Astrocyte (in vitro differentiated cells and primary cell): ENCODE measurements around the gene TSPAN4. TPM values are rescaled to one million over a fixed set of nuclear protein-coding genes. Genes with fewer than 3 reads are reported as not detected.

Experiments used
- DNase-seq: peaks from one replicate; pipeline ENCODE4 v3.0.0-alpha.2; 2010; ENCODE audit warnings: low read depth
- FAIRE-seq: peaks from 2 replicates; lab custom pipeline; 2011; peaks lifted over from hg19 to GRCh38; lab: Jason Lieb, UNC
- H2AFZ ChIP-seq: 2 replicates; pipeline ENCODE4 v1.6.0; 2012; ENCODE audit warnings: low read depth, low read length, inconsistent platforms
- H3K27ac ChIP-seq: 2 replicates; pipeline ENCODE4 v1.5.1; 2011; ENCODE audit warnings: low read depth, low read length, inconsistent platforms
- H3K27me3 ChIP-seq: 2 replicates; pipeline ENCODE4 v1.6.0; 2011; ENCODE audit warnings: low read length, inconsistent platforms; ENCODE audit not compliant: insufficient read depth
- H3K36me3 ChIP-seq: 2 replicates; pipeline ENCODE4 v1.5.1; 2011; ENCODE audit warnings: low read length, inconsistent platforms; ENCODE audit not compliant: insufficient read depth
- H3K4me1 ChIP-seq: 2 replicates; pipeline ENCODE4 v1.5.1; 2011; ENCODE audit warnings: low read length, inconsistent platforms; ENCODE audit not compliant: insufficient read depth
- H3K4me2 ChIP-seq: 2 replicates; pipeline ENCODE4 v1.6.0; 2012; ENCODE audit warnings: low read length, inconsistent platforms
- H3K4me3 ChIP-seq: 2 replicates; pipeline ENCODE4 v1.5.1; 2011; ENCODE audit warnings: low read depth, mild to moderate bottlenecking, low read length, inconsistent platforms; ENCODE audit not compliant: insufficient read depth
- H3K79me2 ChIP-seq: 2 replicates; pipeline ENCODE4 v1.6.0; 2012; ENCODE audit warnings: mild to moderate bottlenecking, low read length, inconsistent platforms; ENCODE audit not compliant: insufficient read depth
- H3K9ac ChIP-seq: 2 replicates; pipeline ENCODE4 v1.6.0; 2012; ENCODE audit warnings: mild to moderate bottlenecking, low read length, inconsistent platforms
- H3K9me3 ChIP-seq: 2 replicates; pipeline ENCODE4 v1.5.1; 2012; ENCODE audit warnings: low read depth, mild to moderate bottlenecking, low read length, inconsistent platforms; ENCODE audit not compliant: insufficient read depth
- H4K20me1 ChIP-seq: 2 replicates; pipeline ENCODE4 v1.6.0; 2012; ENCODE audit warnings: low read length, inconsistent platforms; ENCODE audit not compliant: insufficient read depth
- H3K27ac Mint-ChIP-seq: one replicate; pipeline ENCODE4 v1.8.0; 2021; ENCODE audit warnings: mild to moderate bottlenecking, mixed read lengths; ENCODE audit not compliant: unreplicated experiment
- H3K27me3 Mint-ChIP-seq: one replicate; pipeline ENCODE4 v1.8.0; 2021; ENCODE audit warnings: low read depth, mixed read lengths; ENCODE audit not compliant: unreplicated experiment
- H3K36me3 Mint-ChIP-seq: one replicate; pipeline ENCODE4 v1.8.0; 2021; ENCODE audit warnings: low read depth, mixed read lengths; ENCODE audit not compliant: unreplicated experiment
- H3K4me1 Mint-ChIP-seq: one replicate; pipeline ENCODE4 v1.8.0; 2021; ENCODE audit warnings: low read depth, mixed read lengths; ENCODE audit not compliant: unreplicated experiment
- H3K4me3 Mint-ChIP-seq: one replicate; pipeline ENCODE4 v1.8.0; 2021; ENCODE audit warnings: mild to moderate bottlenecking, moderate library complexity, mixed read lengths; ENCODE audit not compliant: unreplicated experiment
- H3K9me3 Mint-ChIP-seq: one replicate; pipeline ENCODE4 v1.8.0; 2021; ENCODE audit warnings: mild to moderate bottlenecking, mixed read lengths; ENCODE audit not compliant: unreplicated experiment
- CTCF ChIP-seq: IDR thresholded peaks from 2 replicates; pipeline ENCODE4 v1.5.1; 2011; ENCODE audit warnings: low read depth, mild to moderate bottlenecking, inconsistent platforms, low read length, moderate library complexity; ENCODE audit not compliant: insufficient read depth
- EZH2 ChIP-seq: IDR thresholded peaks from 2 replicates; pipeline ENCODE4 v1.6.1; 2012; ENCODE audit warnings: mild to moderate bottlenecking, low read length, inconsistent platforms; ENCODE audit not compliant: insufficient read depth
- total RNA-seq: library from RNA; stranded (reverse); gene quantifications from 2 replicates; pipeline ENCODE4 v1.2.1, GENCODE V29; 2021

Gene TSPAN4
- total RNA-seq, 1 donor from 2014 or later = 69.5 TPM

GRCh38 chr11:911031-911889 is 68.6 kb downstream of the TSPAN4 start:
- peak overlapping the region; percentile 85 for H3K4me3 Mint-ChIP-seq
- Histone ChIP-seq H3K27me3 (no peaks in the 10 kb centered on the region), H3K4me2 (peak overlapping the region; percentile 95), H2AFZ (peak overlapping the region; percentile 87), H3K4me3 (peak overlapping the region; percentile 67), H3K36me3 (no peaks in the 10 kb centered on the region), H3K27ac (peak overlapping the region; percentile 85), H3K9me3 (no peaks in the 10 kb centered on the region), H3K4me1 (peaks cover 10% of the 10 kb centered on the region), H4K20me1 (peaks cover 23% of the 10 kb centered on the region), H3K79me2 (peaks cover 32% of the 10 kb centered on the region), H3K9ac (peak overlapping the region; percentile 84)
- no peaks in the 10 kb centered on the region for H3K27me3 Mint-ChIP-seq
- H3K36me3 Mint-ChIP-seq = peaks cover 5% of the 10 kb centered on the region
- H3K4me1 Mint-ChIP-seq = peaks cover 8% of the 10 kb centered on the region
- peak; percentile 74 for DNase-seq
- H3K27ac Mint-ChIP-seq = peak overlapping the region; percentile 55
- TF ChIP-seq EZH2 = no peak
- no peak for TF ChIP-seq CTCF
- H3K9me3 Mint-ChIP-seq = no peaks in the 10 kb centered on the region
- FAIRE-seq = no peak

- no peak for DNase-seq
Measured at GRCh38 chr11:911890-912219, 69.2 kb downstream of the TSPAN4 start.

More at GRCh38 chr11:911890-912219, 69.2 kb downstream of the TSPAN4 start:
- H3K4me1 Mint-ChIP-seq = peaks cover 8% of the 10 kb centered on the region
- peaks cover 10% of the 10 kb centered on the region for H3K4me1 ChIP-seq
- H3K4me3 ChIP-seq = no peak overlapping the region
- no peaks in the 10 kb centered on the region for H3K27me3 Mint-ChIP-seq
- H3K4me2 ChIP-seq = peak overlapping the region; percentile 95
- H4K20me1 ChIP-seq = peaks cover 23% of the 10 kb centered on the region
- H3K27ac Mint-ChIP-seq = peak overlapping the region; percentile 55
- peaks cover 5% of the 10 kb centered on the region for H3K36me3 Mint-ChIP-seq
- peak overlapping the region; percentile 84 for H3K9ac ChIP-seq
- H3K9me3 ChIP-seq = no peaks in the 10 kb centered on the region
- no peaks in the 10 kb centered on the region for H3K36me3 ChIP-seq
- TF ChIP-seq EZH2 = no peak
- no peak for TF ChIP-seq CTCF
- H3K4me3 Mint-ChIP-seq = peak overlapping the region; percentile 85
- H3K27ac ChIP-seq = peak overlapping the region; percentile 85
- H3K79me2 ChIP-seq = peaks cover 32% of the 10 kb centered on the region
- no peak for FAIRE-seq
- peak overlapping the region; percentile 87 for H2AFZ ChIP-seq
- H3K27me3 ChIP-seq = no peaks in the 10 kb centered on the region
- H3K9me3 Mint-ChIP-seq = no peaks in the 10 kb centered on the region
